H4 (cell line): Measurements from ENCODE around the gene UBXN2A. TPM values are rescaled to one million over a fixed set of nuclear protein-coding genes. Genes with fewer than 3 reads are reported as not detected.

Source experiments
- DNase-seq: peaks from one replicate; pipeline ENCODE4 v3.0.0-alpha.2; 2015; ENCODE audit warnings: low spot score
- total RNA-seq: library from RNA; depleted of rRNA; stranded (reverse); fragments of >200 nt; shearing (Covaris generic); gene quantifications from 2 replicates; pipeline ENCODE4 v1.2.3, GENCODE V29; 2014; rRNA removed

UBXN2A gene, protein sequence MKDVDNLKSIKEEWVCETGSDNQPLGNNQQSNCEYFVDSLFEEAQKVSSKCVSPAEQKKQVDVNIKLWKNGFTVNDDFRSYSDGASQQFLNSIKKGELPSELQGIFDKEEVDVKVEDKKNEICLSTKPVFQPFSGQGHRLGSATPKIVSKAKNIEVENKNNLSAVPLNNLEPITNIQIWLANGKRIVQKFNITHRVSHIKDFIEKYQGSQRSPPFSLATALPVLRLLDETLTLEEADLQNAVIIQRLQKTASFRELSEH
- total RNA-seq, result 5.7 and 10.0 TPM in 2 replicates

DNA sequence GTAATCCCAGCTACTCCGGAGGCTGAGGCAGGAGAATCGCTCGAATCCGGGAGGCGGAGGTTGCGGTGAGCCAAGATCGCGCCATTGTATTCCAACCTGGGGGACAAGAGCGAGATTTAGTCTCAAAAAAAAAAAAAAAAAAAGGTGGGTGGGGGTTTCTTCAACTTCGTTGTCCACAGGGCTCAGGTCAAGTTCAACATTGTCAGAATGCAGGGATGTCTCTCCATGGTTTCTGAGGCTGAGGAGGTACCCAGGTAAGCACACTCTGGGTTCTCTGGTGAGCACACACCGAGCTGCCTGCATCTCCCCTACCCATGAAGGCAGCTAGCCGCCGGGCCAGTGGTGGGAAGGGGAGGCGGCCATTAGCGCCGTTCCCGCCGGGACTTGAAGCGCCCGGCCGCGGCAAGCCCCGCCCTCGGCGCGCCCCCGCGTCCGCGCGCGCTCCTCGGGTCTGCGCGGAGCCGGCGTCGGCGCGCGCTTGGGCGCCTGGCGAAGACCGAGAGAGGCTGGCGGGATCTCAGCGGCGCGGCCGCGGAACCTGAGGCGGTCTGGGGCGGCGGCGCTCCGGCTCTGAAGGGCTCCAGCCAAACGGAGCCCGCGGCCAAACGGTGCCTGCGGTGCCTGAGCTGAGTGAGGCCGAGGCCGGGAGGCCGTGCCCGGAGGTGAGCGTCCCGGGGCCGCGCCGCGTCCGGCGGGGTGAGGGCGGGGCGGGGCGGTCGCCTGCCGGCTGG, at the start of gene UBXN2A:
UBXN2A (plus strand) TSS at position 477 of the 731 bp plus-strand sequence. CDS start 17,852 bp downstream, outside the sequence.
- DNase-seq, result peak; percentile 16

DNA sequence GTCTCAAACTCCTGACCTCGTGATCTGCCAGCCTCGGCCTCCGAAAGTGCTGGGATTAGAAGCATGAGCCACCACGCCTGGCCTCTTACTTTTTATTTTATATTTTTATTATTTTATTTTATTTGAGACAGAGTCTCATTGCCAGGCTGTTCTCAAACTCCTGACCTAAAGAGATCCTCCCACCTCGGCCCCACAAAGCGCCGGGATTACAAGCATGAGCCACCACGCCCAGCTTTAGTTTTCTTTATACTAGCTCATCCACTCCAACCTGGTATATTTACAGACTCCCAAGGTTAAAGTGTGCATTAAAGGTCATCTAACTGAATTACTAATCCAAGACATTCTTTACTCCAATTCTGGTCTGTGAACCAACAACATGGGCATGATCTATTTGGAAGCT, 40.1 kb upstream of the UBXN2A start:
- no peak for DNase-seq

DNA sequence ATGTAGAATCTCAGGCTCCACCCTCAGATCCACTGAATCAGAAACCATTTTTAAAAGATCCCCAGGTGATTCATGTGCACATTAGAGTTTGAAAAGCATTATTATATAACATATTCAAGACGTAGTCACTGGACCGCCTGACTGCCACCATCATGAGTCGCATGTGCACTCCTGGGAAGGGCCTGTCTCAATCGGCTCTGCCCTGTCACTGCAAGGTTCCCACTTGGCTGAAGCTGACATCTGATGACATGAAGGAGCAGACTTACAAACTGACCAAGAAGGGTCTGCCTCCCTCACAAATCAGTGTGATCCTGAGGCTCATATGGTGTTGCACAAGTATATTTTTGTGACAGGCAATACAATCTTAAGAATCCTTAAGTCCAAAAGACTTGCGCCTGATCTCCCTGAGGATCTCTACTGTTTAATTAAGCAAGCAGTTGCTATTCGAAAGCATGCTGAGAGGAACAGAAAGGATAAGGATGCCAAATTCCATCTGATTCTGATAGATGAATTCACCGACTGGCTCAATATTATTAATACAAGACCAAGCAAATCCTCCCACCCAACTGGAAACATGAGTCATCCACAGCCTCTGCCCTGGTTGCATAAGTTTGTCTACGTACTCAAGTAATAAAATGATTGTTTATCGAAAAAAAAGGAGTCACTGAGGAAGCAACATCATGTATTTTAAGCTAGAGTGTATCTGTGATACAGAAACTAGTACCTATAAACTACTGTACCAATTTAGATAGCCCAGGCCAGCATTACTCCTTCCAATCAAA, 39.5 kb upstream of the UBXN2A start:
- peak; percentile 18 for DNase-seq

- peak; percentile 12 for DNase-seq
These were observed 38.1 kb upstream of the UBXN2A start for GRCh38 chr2:23901966-23902846.

DNA sequence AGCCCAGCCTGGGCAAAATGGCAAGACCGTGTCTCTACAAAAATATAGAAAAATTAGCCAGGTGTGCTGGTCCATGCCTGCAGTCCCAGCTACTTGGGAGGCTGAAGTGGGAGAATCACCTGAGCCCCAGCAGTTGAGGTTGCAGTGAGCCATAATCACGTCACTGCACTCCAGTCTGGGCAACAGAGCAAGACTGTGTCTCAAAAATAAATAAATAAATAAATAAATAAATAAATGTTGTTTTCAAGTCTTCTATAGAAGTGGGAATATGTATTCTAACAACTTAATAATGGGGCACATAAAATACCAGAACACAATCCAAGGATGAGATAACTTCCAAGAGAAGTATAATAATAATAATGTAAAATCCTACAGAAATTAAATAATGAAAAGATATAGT, 37.2 kb upstream of the UBXN2A start:
- DNase-seq, result no peak

DNA sequence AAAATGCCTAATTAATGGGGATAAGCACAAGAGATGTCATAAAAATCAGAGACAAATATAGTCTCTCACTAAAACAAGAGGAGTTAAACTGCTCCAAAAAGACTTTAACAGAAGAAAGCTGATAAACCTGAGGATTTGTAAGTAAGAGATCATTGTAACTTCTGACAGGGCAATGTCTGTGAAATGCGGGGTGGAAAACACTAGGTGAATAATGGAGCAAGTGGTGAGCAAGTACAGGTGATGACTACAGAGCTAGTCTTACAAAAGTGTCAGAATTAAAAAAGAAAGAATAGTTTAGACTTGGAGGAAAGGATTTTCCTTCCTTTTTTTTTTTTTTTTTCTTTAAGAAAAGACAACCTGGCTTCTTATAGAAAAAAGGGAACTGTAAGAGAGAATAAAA, 36.0 kb upstream of the UBXN2A start:
- DNase-seq, result no peak

- no peak for DNase-seq
These were observed 35.6 kb upstream of the UBXN2A start for GRCh38 chr2:23904692-23905091.

GRCh38 chr2:23905155-23905554, 35.1 kb upstream of the UBXN2A start:
- no peak for DNase-seq

GRCh38 chr2:23912054-23912453, 28.2 kb upstream of the UBXN2A start:
- no peak for DNase-seq

DNA sequence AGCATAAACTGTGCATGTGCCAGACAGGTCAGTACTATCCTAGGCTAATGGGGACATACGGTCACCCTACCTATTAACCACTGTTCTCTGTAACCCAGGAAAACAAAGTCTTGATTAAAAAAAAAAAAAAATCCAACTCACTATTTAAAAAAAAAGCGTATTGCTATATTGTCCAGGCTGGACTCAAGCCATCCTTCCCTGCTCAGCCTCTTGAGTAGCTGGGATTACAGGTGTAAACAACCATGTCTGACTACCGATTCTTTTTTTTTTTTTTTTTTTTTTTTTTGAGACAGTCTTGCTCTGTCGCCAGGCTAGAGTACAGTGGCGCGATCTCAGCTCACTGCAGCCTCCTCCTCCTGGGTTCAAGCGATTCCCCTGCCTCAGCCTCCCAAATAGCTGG, 24.9 kb upstream of the UBXN2A start:
- no peak for DNase-seq

DNA sequence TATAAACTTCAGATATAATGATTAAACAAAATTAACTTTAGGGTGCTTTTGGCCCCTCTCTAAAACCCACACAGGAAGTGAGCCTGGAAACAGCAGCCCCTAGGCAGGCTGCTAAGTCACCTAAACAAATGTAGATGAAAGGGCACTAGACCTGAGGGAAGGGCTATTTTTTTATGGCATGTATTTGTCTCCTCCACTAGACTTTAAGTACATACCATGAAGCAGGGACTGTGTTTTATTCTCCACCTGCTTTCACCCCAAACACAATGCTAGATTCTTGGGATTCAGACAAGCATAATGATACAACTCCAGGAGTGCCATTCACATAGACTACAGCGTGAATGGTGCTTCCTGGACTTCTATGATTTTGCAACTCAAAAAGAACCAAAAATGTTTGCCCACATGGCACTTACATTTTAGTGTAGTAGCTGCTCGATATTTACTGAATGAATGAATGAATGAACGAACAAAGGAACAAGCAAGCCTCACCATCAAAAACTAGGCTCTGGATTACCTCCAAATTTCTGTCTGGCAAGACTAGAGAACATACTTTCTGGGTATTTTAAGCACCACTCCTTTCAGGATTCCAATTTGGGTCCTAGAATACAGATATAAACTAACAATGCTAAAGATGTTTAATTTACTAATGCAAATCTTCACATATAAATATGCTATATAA, 23.4 kb upstream of the UBXN2A start:
- DNase-seq, result peak; percentile 5

- no peak for DNase-seq
These were observed 21.3 kb upstream of the UBXN2A start for GRCh38 chr2:23918837-23919489.

DNA sequence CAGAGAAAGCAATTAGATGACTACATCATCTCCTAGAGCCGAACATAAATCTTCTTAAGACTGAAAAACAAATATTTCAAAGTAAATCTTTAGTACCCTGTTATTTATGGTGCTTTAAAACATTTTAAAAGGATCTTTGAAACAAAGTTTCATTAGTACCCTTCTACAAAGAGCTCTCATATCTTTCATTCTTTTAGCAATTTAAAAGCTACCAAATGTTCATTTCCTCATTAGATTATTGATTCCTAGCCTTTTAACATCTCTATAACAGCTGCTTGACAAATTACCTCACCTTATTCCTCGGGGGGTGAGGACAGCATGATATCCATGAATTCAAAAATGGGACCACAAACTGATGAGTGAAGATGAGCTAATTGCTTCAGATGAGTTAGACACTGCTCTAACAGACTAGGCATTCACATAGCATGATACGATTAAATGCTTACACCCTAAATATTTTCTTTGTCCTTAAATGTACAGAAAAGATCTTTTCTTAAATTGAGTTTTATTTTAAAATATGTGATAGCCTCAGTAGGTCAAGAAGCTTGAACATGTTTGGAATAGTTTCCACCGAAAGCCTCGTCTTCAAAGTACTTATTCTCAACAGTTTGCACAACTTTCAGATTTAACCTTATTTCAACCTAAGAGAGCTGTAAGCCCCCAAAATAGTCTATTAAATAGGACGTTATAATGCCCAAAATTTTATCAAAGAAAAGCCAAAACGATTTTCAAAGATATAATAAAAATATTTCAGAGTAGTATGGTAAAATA, 15.5 kb upstream of the UBXN2A start:
- no peak for DNase-seq

DNA sequence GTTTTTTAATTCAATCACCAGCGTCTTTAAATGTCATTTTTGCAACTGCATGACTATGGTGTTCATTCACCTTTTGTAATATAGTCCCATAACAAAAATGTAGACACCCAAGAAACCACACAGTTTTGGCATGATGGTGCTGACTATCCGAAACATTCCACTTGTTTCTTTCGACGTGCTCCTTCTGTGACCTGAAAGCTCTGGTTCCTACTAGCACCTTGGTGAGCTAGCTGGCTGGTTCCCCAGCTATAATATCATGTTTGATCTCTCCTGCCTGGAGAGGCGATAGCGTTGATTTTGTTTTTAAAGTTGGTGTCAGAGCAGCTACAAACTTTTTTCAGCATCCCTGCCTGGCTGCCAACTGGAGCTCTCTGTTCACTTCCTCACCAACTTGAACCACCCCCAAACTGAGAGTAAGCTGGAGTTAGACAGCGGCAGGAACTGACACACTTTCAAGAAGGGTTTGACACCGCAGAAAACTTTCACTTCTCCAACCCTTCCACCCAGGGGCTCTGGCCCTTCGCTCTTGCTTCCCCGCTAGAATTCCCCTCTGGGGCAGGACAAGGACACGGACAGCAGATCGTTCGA, 14.5 kb upstream of the UBXN2A start:
- peak; percentile 15 for DNase-seq

- no peak for DNase-seq
These were observed 13.9 kb upstream of the UBXN2A start for GRCh38 chr2:23926290-23926749.

GRCh38 chr2:23926750-23927571, 13.3 kb upstream of the UBXN2A start, which contains the start of gene ATAD2B:
Gene ATAD2B, minus strand, starts transcription at chr2:23927123. Its CDS starts 353 bp downstream, at chr2:23926770.
- peak; percentile 78 for DNase-seq

- DNase-seq, result no peak
These were observed 6.0 kb upstream of the UBXN2A start for GRCh38 chr2:23934259-23934658.
